ENCODE results near the gene KRTAP25-1. TPM values are rescaled to one million over a fixed set of nuclear protein-coding genes. Genes with fewer than 3 reads are reported as not detected.

KRTAP25-1 gene
- total RNA-seq, 1 donor from 2014 or later = not detected

DNA sequence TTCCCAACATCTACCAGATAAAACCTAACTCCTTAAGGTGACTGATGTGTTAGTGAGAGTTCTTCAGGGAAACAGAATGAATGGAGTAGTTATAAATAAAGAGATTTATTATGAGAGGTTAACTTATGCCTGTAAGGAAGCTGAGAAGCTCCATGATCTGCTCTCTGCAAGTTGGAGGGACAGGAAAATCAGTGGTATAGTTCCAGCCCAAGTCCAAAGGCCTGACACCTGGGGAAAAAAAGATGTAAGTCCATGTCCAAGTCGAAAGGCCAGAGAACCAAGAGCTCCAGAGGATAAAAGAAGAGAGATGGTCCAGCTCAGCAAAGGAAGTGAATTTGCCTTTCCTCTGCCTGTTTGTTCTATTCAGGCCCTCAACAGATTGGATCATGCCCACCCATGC lies 33.6 kb downstream of the KRTAP25-1 start:
- H3K36me3 Mint-ChIP-seq (ENCODE audit: unreplicated experiment) = no peaks in the 10 kb centered on the region
- no peaks in the 10 kb centered on the region for H3K9me3 Mint-ChIP-seq (ENCODE audit: unreplicated experiment)
- DNase-seq (ENCODE audit: extremely low spot score, unreplicated experiment) = no peak
- peaks cover 4% of the 10 kb centered on the region for H3K4me1 Mint-ChIP-seq (ENCODE audit: unreplicated experiment)
- H3K4me3 Mint-ChIP-seq (ENCODE audit: unreplicated experiment) = no peak overlapping the region
- H3K27me3 Mint-ChIP-seq (ENCODE audit: unreplicated experiment) = no peaks in the 10 kb centered on the region
- TF ChIP-seq, protein P1, sequence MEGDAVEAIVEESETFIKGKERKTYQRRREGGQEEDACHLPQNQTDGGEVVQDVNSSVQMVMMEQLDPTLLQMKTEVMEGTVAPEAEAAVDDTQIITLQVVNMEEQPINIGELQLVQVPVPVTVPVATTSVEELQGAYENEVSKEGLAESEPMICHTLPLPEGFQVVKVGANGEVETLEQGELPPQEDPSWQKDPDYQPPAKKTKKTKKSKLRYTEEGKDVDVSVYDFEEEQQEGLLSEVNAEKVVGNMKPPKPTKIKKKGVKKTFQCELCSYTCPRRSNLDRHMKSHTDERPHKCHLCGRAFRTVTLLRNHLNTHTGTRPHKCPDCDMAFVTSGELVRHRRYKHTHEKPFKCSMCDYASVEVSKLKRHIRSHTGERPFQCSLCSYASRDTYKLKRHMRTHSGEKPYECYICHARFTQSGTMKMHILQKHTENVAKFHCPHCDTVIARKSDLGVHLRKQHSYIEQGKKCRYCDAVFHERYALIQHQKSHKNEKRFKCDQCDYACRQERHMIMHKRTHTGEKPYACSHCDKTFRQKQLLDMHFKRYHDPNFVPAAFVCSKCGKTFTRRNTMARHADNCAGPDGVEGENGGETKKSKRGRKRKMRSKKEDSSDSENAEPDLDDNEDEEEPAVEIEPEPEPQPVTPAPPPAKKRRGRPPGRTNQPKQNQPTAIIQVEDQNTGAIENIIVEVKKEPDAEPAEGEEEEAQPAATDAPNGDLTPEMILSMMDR (IDR thresholded peaks at IDR 0.05) = no peak
- H3K27ac Mint-ChIP-seq (ENCODE audit: unreplicated experiment) = no peak overlapping the region

DNA sequence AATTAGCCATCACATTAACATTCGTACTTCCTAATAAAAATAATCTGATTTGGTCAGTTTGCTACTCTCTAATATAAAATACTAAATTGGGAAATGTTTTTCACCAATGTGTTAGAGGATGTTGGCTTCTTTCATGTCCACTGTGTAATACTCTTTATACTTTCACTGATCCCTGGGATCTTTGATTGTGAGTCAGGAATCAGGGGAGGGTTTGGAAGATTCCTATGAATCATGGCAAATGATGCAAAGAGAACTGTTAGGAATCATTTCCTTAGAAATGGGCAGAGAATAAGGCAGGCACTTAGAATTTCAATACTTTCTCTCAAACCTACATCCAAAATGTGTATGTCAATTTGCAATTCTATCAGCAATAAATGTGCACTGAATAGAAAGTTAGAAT lies 37.5 kb downstream of the KRTAP25-1 start:
- no peak for DNase-seq (ENCODE audit: extremely low spot score, unreplicated experiment)
- H3K36me3 Mint-ChIP-seq (ENCODE audit: unreplicated experiment) = no peaks in the 10 kb centered on the region
- H3K27me3 Mint-ChIP-seq (ENCODE audit: unreplicated experiment) = peaks cover 7% of the 10 kb centered on the region
- TF ChIP-seq, protein P1 (IDR thresholded peaks at IDR 0.05) = no peak
- no peak overlapping the region for H3K27ac Mint-ChIP-seq (ENCODE audit: unreplicated experiment)
- H3K9me3 Mint-ChIP-seq (ENCODE audit: unreplicated experiment) = no peaks in the 10 kb centered on the region
- no peaks in the 10 kb centered on the region for H3K4me1 Mint-ChIP-seq (ENCODE audit: unreplicated experiment)
- H3K4me3 Mint-ChIP-seq (ENCODE audit: unreplicated experiment) = no peak overlapping the region

DNA sequence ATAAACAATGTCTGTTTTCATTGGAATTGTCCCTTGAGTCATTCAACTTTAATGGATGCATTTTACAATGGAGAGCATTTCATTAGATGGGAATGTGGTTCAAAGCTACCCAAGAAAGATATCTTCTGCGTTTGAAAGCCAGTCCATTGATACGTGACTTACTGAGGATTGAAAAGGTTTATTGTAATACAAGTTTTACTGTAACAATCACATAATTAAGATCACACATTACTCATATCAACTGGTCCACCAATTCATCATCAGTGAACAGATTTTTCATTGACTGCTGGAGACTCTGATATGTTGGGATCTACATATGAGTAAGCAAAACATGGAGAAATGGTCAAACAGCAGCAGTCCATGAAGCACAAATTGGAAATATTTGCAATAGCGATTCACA lies 39.4 kb downstream of the KRTAP25-1 start:
- TF ChIP-seq, protein P1 (IDR thresholded peaks at IDR 0.05) = no peak
- no peak for DNase-seq (ENCODE audit: extremely low spot score, unreplicated experiment)
- H3K27ac Mint-ChIP-seq (ENCODE audit: unreplicated experiment) = no peak overlapping the region
- no peaks in the 10 kb centered on the region for H3K9me3 Mint-ChIP-seq (ENCODE audit: unreplicated experiment)
- H3K4me1 Mint-ChIP-seq (ENCODE audit: unreplicated experiment) = no peaks in the 10 kb centered on the region
- no peak overlapping the region for H3K4me3 Mint-ChIP-seq (ENCODE audit: unreplicated experiment)
- H3K36me3 Mint-ChIP-seq (ENCODE audit: unreplicated experiment) = no peaks in the 10 kb centered on the region
- peaks cover 11% of the 10 kb centered on the region for H3K27me3 Mint-ChIP-seq (ENCODE audit: unreplicated experiment)

DNA sequence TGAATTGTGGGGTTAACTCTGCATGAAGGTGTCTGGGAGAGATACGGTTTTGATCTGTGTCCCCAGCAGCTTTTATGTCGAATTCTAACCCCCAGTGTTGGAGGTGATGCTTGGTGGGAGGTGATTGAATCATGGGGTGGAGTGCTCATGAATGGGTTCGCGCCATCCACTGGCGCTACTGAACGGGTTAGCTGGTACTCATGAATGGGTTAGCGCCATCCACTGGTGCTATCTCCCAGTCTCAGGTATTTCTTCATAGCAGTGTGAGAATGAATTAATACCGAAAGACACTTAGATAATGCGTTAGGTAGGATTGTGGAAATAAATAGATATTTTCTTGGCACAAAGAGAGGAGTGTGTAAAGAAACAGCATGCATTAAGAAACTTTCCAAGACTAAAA lies 40.5 kb downstream of the KRTAP25-1 start:
- TF ChIP-seq, protein P1 (IDR thresholded peaks at IDR 0.05) = no peak
- H3K27me3 Mint-ChIP-seq (ENCODE audit: unreplicated experiment) = peaks cover 22% of the 10 kb centered on the region
- no peaks in the 10 kb centered on the region for H3K36me3 Mint-ChIP-seq (ENCODE audit: unreplicated experiment)
- H3K27ac Mint-ChIP-seq (ENCODE audit: unreplicated experiment) = no peak overlapping the region
- H3K9me3 Mint-ChIP-seq (ENCODE audit: unreplicated experiment) = no peaks in the 10 kb centered on the region
- no peaks in the 10 kb centered on the region for H3K4me1 Mint-ChIP-seq (ENCODE audit: unreplicated experiment)
- no peak for DNase-seq (ENCODE audit: extremely low spot score, unreplicated experiment)
- H3K4me3 Mint-ChIP-seq (ENCODE audit: unreplicated experiment) = no peak overlapping the region

DNA sequence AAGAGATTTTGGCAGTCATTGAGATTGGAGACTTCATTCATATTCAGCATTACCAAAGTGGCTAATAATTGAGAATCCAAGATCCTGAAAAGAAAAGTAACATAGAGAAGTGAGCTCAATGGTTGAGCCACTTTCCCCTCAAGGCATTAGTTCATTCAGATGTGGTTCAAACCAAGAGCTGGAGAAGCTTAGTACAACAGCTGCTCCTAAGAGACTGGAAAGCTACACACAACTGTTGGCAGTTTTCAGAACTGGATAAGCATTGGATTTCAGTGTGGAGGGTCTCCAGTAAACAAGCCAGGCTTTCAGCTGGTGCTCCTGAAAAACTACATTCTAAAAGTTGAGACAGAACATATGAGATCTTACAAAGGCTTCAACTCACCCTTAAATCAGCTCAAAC lies 44.3 kb downstream of the KRTAP25-1 start:
- DNase-seq (ENCODE audit: extremely low spot score, unreplicated experiment) = no peak

More for the DNA sequence above, 44.3 kb downstream of the KRTAP25-1 start:
- H3K9me3 Mint-ChIP-seq (ENCODE audit: unreplicated experiment) = no peaks in the 10 kb centered on the region
- H3K27ac Mint-ChIP-seq (ENCODE audit: unreplicated experiment) = no peak overlapping the region
- TF ChIP-seq, protein P1 (IDR thresholded peaks at IDR 0.05) = no peak
- H3K36me3 Mint-ChIP-seq (ENCODE audit: unreplicated experiment) = no peaks in the 10 kb centered on the region
- H3K4me1 Mint-ChIP-seq (ENCODE audit: unreplicated experiment) = no peaks in the 10 kb centered on the region
- H3K27me3 Mint-ChIP-seq (ENCODE audit: unreplicated experiment) = peaks cover 23% of the 10 kb centered on the region
- H3K4me3 Mint-ChIP-seq (ENCODE audit: unreplicated experiment) = no peak overlapping the region
